Gastrocnemius medialis (tissue), 4 donors: ENCODE measurements around the gene PHB1.

ENCODE experiments used
- CTCF ChIP-seq, 5 experiments: fragments of 450-650 bp in 3 of 5; fragments of 200-600 bp in 2 of 5; sonication (generic) in 2 of 5; IDR thresholded peaks in 4 of 5; conservative IDR thresholded peaks in 1 of 5; 1 replicate in 4 of 5; 2 replicates in 1 of 5; pipeline ENCODE4 v1.5.1; 2016 to 2019; ENCODE audit warnings: antibody characterized with exemption in 5 of 5, mild to moderate bottlenecking in 3 of 5, moderate library complexity in 3 of 5
- POLR2A ChIP-seq, 2 donors: fragments of 450-650 bp; IDR thresholded peaks; one replicate each; pipeline ENCODE4 v1.6.1; 2017; ENCODE audit warnings: antibody characterized with exemption in 2 of 2, mild to moderate bottlenecking in 2 of 2, moderate library complexity in 2 of 2

DNA sequence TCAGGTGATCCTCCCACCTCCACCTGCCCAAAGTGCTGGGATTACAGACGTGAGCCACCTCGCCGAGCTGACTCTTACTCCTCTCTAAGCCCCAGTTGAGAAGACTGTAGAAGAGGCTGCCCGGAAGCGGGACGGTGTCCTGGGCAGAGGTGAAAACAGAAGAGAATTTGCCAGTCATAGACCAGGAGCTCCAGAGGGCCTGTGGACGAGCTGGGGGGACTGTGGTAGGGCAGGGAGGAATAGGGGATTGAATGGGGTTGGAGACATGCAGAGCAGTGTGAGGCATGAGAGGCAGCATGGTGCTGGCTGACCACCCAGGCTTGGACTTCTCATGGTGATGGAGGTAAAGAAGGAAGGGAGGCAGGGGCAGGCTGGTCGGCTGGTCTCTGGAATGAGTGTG, 17.1 kb upstream of the PHB1 start:
- TF ChIP-seq CTCF (IDR thresholded peaks at IDR 0.05 in 4 of 5, conservative IDR thresholded peaks at IDR 0.05 in 1 of 5), result no peak
- TF ChIP-seq POLR2A (IDR thresholded peaks at IDR 0.05), result no peak
